Measurements from ENCODE around the gene ANKHD1. TPM values are rescaled to one million over a fixed set of nuclear protein-coding genes. Genes with fewer than 3 reads are reported as not detected.

Gene ANKHD1
- total RNA-seq, 2 donors from 2014 or later = 223 to 228 TPM

DNA sequence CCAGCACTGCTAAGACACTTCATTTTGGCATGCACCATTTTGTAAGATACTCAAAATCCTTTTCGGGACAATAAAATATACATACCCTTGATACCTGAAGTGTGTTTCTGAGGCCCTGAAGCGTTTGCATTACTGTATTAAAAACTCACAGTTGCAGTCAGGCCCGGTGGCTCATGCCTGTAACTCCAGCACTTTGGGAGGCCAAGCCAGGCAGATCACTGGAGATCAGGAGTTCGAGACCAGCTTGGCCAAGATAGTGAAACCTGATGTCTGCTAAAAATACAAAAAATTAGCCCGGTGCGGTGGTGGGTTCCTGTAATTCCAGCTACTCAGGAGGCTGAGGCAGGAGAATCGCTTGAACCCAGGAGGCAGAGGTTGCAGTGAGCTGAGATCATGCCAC is 143.4 kb downstream of the ANKHD1 start:
- ATAC-seq (no peak), DNase-seq (no peak)
- peaks cover 10% of the 10 kb centered on the region for H3K36me3 Mint-ChIP-seq (ENCODE audit: low read depth)
- H3K27ac Mint-ChIP-seq = peak overlapping the region; percentile 10
- peaks cover 24% of the 10 kb centered on the region for H3K4me1 Mint-ChIP-seq
- H3K4me3 Mint-ChIP-seq = no peak overlapping the region
- no peaks in the 10 kb centered on the region for H3K27me3 Mint-ChIP-seq
- no peaks in the 10 kb centered on the region for H3K9me3 ChIP-seq (ENCODE audit: control insufficient read depth, low read length, poor library complexity, severe bottlenecking)

DNA sequence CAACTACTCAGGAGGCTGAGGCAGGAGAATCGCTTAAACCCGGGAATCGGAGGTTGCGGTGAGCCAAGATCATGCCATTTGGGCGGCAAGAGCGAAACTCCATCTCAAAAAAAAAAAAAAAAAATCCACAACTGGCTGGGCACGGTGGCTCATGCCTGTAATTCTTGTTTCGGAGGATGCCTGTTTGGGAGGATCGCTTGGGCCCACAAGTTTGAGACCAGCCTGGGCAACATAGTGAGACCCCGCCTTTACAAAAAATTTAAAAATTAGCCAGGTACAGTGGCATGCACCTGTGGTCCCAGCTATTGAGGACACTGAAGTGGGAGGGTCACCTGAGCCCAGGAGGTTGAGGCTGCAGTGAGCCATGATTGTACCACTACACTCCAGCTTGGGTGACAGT is 144.0 kb downstream of the ANKHD1 start:
- H3K9me3 ChIP-seq (ENCODE audit: control insufficient read depth, low read length, poor library complexity, severe bottlenecking) = no peaks in the 10 kb centered on the region
- peak overlapping the region; percentile 95 for H3K27ac Mint-ChIP-seq
- H3K36me3 Mint-ChIP-seq (ENCODE audit: low read depth) = peaks cover 10% of the 10 kb centered on the region
- no peaks in the 10 kb centered on the region for H3K27me3 Mint-ChIP-seq
- ATAC-seq (no peak), DNase-seq (no peak)
- peaks cover 30% of the 10 kb centered on the region for H3K4me1 Mint-ChIP-seq
- no peak overlapping the region for H3K4me3 Mint-ChIP-seq

DNA sequence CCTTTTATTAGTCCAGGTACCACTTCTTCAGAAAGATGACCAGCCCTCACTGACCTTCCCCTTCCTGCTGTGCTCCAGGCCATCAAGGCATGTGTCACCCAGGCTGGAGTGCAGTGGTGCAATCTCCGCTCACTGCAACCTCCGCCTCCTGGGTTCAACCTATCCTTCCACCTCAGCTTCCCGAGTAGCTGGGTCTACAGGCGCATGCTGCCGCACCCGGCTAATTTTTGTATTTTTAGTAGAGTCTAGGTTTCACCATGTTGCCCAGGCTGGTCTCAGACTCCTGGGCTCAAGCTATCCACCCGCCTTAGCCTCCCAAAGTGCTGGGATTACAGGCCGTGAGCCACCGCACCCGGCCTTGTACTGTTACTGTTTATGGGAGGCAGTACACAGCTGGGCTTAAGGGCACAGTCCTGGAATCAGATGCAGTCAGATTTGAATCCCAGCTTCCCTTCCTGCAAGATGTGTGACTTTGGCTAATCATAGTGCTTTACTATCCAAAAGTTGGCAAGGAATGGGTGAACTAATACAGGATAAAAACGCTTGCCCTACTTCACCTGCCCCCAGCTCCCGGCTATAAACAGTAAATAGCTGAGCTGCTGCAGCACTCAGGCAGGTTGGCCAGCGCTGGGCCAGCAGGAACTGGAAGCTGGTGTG is 145.3 kb downstream of the ANKHD1 start:
- Mint-ChIP-seq H3K27ac (peak overlapping the region; percentile 95), H3K27me3 (no peaks in the 10 kb centered on the region), H3K36me3 (ENCODE audit: low read depth) (peaks cover 9% of the 10 kb centered on the region), H3K4me1 (peaks cover 36% of the 10 kb centered on the region), H3K4me3 (peak overlapping the region; percentile 89)
- ATAC-seq (peak; percentile 1), DNase-seq (no peak)
- H3K9me3 ChIP-seq (ENCODE audit: control insufficient read depth, low read length, poor library complexity, severe bottlenecking) = no peaks in the 10 kb centered on the region

DNA sequence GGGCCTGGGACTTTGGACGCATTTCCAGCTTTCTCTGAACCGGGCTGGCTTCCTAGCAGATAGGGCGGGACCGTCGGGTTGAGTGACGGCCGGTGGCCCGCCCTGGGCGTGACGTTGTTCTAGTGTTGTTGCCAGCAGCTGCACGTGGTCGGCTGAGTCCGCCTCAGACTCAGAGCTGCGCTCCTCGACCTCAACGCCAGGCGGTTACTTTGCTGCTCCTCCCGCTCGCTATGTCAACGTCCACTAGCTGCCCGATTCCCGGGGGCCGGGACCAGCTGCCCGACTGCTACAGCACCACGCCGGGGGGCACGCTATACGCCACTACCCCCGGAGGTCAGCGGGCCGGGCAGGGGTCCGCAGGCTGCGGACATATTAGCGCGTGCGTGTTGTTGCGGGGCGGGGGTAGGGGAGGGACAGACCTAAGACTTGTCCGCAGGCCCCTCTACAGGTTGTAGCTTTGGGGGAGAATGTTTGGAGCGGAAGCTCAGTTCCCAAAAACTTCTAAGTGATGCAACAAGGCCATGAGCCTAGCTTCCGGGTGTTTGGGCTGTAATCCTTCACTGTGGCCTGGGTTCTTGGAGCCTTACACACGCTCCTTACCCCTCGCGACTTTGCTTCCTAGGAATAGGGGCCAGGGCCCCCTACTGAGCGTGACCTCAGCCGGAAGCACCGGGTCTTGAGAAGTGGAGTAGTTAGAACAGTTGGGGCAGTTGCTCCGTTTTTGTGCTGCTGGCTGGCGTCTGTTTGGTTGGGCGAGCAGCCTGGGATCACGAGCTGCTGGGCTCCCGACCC is 146.1 kb downstream of the ANKHD1 start, which contains the start of gene EIF4EBP3:
EIF4EBP3 (plus strand) TSS at position 155 of the 792 bp plus-strand sequence; CDS start at position 231, 76 bp downstream.
- H3K4me1 Mint-ChIP-seq = peaks cover 36% of the 10 kb centered on the region
- H3K36me3 Mint-ChIP-seq (ENCODE audit: low read depth) = peaks cover 9% of the 10 kb centered on the region
- no peaks in the 10 kb centered on the region for H3K27me3 Mint-ChIP-seq
- ATAC-seq (peak; percentile 99), DNase-seq (peak; percentile 77 to 82 (median 79))
- H3K4me3 Mint-ChIP-seq = peak within 1 kb of the TSS; percentile 89
- no peaks in the 10 kb centered on the region for H3K9me3 ChIP-seq (ENCODE audit: control insufficient read depth, low read length, poor library complexity, severe bottlenecking)
- H3K27ac Mint-ChIP-seq = peak within 1 kb of the TSS; percentile 95

DNA sequence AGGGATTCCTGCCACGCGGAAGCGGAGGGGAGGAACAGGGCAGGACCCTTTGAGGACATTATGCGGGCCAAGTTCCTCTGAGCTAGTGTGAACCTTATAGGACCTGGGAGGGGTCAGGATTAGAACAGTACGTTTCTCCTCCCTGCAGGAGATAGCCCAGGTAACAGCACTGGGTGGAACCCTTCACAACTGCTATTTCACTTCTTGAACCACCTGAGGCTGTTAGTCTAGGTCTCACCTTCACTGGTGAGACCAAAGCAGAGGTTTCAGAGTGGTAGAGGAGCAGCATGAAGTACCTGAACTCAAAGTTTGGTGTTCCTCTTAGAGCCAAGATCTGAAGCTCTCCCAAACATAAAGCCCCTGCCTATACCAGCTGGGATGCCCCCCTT is 146.7 kb downstream of the ANKHD1 start:
- H3K4me3 Mint-ChIP-seq = peak overlapping the region; percentile 89

DNA sequence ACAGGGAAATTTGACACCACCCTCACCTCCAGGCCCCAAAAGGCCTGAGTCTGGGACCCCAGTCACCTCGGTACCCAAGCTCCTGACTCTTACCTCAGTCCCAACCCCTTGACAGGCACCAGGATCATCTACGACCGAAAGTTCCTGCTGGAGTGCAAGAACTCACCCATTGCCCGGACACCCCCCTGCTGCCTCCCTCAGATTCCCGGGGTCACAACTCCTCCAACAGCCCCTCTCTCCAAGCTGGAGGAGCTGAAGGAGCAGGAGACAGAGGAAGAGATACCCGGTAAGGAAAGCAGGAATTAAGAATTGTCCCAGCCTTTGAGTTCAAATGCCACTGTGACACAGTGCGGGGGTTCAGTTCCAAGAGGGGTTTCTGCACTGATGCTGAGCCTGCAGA is 147.2 kb downstream of the ANKHD1 start:
- Mint-ChIP-seq H3K4me1 (peaks cover 46% of the 10 kb centered on the region), H3K4me3 (peak overlapping the region; percentile 89)
- DNase-seq = no peak

More for the DNA sequence above, 146.7 kb downstream of the ANKHD1 start:
- no peaks in the 10 kb centered on the region for H3K27me3 Mint-ChIP-seq
- peak overlapping the region; percentile 95 for H3K27ac Mint-ChIP-seq
- no peak for DNase-seq
- ATAC-seq = peak; percentile 2
- H3K36me3 Mint-ChIP-seq (ENCODE audit: low read depth) = peaks cover 10% of the 10 kb centered on the region
- no peaks in the 10 kb centered on the region for H3K9me3 ChIP-seq (ENCODE audit: control insufficient read depth, low read length, poor library complexity, severe bottlenecking)
- peaks cover 41% of the 10 kb centered on the region for H3K4me1 Mint-ChIP-seq

DNA sequence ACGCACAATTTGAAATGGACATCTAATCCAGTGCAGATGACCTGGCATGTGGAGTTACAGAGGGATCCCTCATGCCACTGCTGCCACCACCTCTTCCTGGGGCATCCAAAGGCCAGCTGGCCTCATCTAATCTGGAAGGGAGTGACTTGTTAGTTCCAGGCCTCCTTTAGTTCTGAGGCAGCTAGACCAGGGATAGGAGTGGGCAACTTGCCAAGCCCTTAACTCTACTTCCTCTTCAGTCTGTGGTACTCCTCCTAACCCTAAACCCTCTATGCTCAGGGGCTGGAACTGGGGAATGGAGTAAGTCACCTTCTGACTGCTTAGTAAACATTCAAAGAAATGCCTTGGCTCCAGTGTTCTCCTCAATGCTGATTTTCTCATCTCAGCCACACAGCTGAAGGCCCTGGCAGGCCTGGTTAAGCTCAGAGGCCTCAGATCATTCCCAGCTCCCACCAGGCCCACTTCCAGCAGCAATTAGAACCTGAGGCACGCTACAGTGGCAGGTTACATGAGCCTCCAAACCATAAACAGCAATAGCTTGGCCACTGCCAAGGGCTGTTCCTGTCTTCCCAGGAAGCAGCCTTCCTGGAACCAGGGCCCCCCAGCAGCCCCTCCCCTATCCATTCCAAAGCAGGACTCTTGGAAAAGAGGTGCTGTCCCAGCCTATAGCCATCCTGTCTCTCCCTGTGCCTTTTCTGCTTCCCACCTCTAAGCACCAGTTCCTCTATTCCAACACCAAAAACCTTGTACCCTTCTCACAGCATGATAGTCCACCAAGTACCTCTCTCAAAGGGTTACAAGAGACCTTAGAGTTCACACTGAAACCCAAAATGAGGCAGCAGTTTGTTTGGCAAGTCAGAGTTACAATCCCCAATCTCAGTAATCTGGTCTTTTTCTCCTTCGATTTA is 147.9 kb downstream of the ANKHD1 start:
- Mint-ChIP-seq H3K4me1 (peaks cover 52% of the 10 kb centered on the region), H3K27me3 (no peaks in the 10 kb centered on the region), H3K36me3 (ENCODE audit: low read depth) (peaks cover 10% of the 10 kb centered on the region), H3K4me3 (peak overlapping the region; percentile 89), H3K27ac (peak overlapping the region; percentile 95)
- ATAC-seq (no peak), DNase-seq (no peak)
- H3K9me3 ChIP-seq (ENCODE audit: control insufficient read depth, low read length, poor library complexity, severe bottlenecking) = no peaks in the 10 kb centered on the region

More for the DNA sequence above, 147.2 kb downstream of the ANKHD1 start:
- peaks cover 12% of the 10 kb centered on the region for H3K36me3 Mint-ChIP-seq (ENCODE audit: low read depth)
- peak overlapping the region; percentile 95 for H3K27ac Mint-ChIP-seq
- H3K9me3 ChIP-seq (ENCODE audit: control insufficient read depth, low read length, poor library complexity, severe bottlenecking) = no peaks in the 10 kb centered on the region
- no peaks in the 10 kb centered on the region for H3K27me3 Mint-ChIP-seq
- ATAC-seq = no peak

DNA sequence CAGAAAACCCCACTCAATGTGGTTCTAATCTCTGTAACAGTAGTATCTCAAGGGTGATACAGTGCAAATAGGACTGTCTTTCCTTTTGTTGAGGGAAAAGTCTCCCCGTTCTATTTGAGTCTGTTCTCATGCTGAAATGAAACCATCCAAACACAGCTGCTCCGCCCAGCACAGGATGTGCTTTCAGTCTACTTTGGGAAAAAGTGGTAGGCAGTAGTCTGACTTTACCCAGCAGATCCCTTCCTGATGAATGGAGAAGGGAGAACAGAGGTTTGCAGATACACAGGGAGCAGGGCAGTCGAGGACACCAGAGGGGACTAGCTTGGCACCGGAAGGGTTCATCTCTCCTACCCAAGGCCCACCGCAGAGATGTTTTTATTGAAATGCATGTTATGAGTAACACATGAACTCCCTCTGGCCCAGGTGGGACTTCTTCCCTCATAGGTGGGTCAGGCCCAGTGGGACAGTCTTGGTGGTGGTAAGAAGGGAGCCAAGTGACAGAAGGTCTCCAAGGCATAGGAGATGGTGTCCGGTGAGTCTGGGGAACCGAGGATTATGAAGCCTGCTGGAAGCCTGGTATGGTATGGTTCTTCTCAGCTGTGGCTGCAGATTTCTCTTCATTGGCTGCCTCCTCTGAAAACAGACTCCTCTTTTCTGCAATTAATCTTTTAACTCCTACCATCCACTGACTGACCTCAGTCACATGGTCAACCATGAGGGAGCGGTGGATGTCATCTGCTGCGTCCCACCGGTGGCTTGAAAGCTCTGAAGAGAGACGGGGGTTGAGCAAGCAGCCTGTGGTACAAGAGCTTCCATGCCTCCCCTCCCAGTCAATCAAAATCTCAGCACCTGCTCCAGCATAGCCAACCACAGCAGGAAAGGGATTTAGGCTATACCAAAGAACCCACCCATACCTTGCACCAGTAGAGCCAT is 148.8 kb downstream of the ANKHD1 start:
- no peaks in the 10 kb centered on the region for H3K27me3 Mint-ChIP-seq
- H3K27ac Mint-ChIP-seq = peak overlapping the region; percentile 95
- peaks cover 7% of the 10 kb centered on the region for H3K36me3 Mint-ChIP-seq (ENCODE audit: low read depth)
- peaks cover 58% of the 10 kb centered on the region for H3K4me1 Mint-ChIP-seq
- H3K4me3 Mint-ChIP-seq = no peak overlapping the region
- no peak for ATAC-seq
- H3K9me3 ChIP-seq (ENCODE audit: control insufficient read depth, low read length, poor library complexity, severe bottlenecking) = no peaks in the 10 kb centered on the region
- no peak for DNase-seq

DNA sequence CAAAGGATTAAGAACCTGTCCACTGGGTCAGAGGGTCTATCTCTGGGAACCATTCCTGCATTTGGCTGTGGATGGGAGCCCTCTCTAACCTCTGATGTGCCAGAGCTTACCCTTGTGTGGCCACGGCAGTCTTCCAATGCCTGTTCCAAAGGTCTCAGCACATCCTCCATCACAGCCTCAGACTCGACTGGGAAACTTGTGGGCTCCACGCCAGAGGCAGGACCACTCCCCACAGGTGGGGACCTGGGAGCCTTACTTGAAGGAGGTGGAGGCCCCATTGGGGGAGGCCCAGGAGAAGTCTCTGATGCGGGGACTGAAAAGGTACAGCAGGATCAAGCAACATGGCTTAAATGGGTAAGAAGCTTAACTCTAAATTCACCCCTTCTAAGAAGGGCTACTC is 150.2 kb downstream of the ANKHD1 start:
- H3K9me3 ChIP-seq (ENCODE audit: control insufficient read depth, low read length, poor library complexity, severe bottlenecking) = no peaks in the 10 kb centered on the region
- Mint-ChIP-seq H3K4me1 (peaks cover 68% of the 10 kb centered on the region), H3K27ac (peak overlapping the region; percentile 95), H3K27me3 (no peaks in the 10 kb centered on the region), H3K4me3 (no peak overlapping the region), H3K36me3 (ENCODE audit: low read depth) (peaks cover 7% of the 10 kb centered on the region)
- ATAC-seq (no peak), DNase-seq (no peak)

DNA sequence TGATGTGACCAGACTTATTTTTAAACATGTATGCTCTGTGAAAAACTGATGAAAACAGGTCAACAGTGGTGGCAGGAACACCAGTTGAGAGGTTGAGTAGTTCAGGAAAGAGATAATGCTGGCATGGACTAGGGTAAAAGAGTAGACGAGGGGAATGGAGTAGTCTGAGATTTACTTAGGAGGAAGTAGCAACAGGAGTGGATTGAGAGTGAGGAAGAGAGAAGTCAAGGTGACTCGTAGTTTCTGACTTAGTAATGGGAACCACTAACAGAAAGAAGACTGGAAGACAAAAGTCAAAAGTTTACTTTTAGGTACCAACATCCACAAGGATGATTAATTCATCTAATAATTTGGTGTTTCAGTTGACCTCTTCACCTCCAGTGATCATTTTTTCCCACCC is 152.0 kb downstream of the ANKHD1 start:
- Mint-ChIP-seq H3K4me1 (peaks cover 72% of the 10 kb centered on the region), H3K27ac (peak overlapping the region; percentile 95), H3K36me3 (ENCODE audit: low read depth) (peaks cover 7% of the 10 kb centered on the region), H3K27me3 (no peaks in the 10 kb centered on the region), H3K4me3 (no peak overlapping the region)
- ATAC-seq (no peak), DNase-seq (no peak)
- H3K9me3 ChIP-seq (ENCODE audit: control insufficient read depth, low read length, poor library complexity, severe bottlenecking) = no peaks in the 10 kb centered on the region

DNA sequence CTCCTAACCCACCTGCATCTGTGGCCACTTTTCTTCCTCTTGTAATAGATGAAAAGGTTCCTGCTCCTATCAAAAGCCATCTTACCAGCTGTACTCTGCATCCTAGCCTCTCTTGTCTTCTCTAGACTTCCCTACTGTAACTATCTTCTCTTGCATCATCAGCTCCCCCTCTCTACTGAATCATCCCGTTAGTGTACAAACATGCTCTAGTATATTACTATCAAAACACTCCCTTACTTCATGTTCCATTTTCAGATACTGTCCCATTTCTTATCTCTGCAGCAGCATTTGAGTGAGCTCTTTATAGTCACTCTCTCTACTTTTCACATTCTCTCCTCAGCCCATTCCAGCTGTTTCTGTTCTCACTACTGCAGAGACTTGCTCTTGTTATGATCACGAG is 152.8 kb downstream of the ANKHD1 start:
- Mint-ChIP-seq H3K27me3 (no peaks in the 10 kb centered on the region), H3K27ac (peak overlapping the region; percentile 95), H3K36me3 (ENCODE audit: low read depth) (peaks cover 7% of the 10 kb centered on the region), H3K4me1 (peaks cover 73% of the 10 kb centered on the region), H3K4me3 (no peak overlapping the region)
- no peaks in the 10 kb centered on the region for H3K9me3 ChIP-seq (ENCODE audit: control insufficient read depth, low read length, poor library complexity, severe bottlenecking)
- DNase-seq = no peak
- no peak for ATAC-seq

DNA sequence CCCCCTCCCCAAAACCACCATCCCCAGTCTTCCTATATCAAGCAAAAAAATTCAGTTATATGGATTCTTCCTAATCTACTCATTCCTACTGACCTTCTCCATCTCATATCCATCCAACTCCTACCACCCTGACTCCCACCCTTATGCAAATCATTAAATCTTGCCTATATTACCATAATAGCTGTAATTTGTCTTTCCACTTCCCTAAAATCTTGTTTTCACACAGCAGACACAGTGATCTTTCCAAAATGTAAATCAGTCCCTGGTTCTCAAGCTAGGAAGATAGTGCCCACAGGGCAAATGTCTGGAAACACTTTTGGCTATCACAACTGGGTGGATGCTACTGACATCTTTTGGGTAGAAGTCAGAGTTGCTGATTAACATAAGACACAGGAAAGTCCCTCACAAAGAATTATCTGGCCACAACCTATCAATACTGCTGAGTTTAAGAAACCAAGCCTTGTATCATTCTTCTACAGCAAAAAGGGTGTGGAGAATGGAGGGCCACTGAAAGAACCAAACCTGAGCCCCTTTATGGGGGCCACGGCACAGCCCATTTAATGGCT is 154.2 kb downstream of the ANKHD1 start:
- Mint-ChIP-seq H3K4me1 (peaks cover 65% of the 10 kb centered on the region), H3K4me3 (peak overlapping the region; percentile 92), H3K36me3 (ENCODE audit: low read depth) (peaks cover 5% of the 10 kb centered on the region), H3K27ac (peak overlapping the region; percentile 95), H3K27me3 (no peaks in the 10 kb centered on the region)
- ATAC-seq = no peak
- no peaks in the 10 kb centered on the region for H3K9me3 ChIP-seq (ENCODE audit: control insufficient read depth, low read length, poor library complexity, severe bottlenecking)
- DNase-seq = no peak
